Neural crest cell (in vitro differentiated cells): ENCODE data around the gene DIS3. TPM values are rescaled to one million over a fixed set of nuclear protein-coding genes. Genes with fewer than 3 reads are reported as not detected.

ENCODE experiments used
- DNase-seq: peaks from one replicate; pipeline ENCODE4 v3.0.0; 2021; ENCODE audit warnings: low read depth, mixed read lengths, low spot score
- H3K27ac Mint-ChIP-seq: one replicate; pipeline ENCODE4 v1.8.0; 2021; ENCODE audit warnings: mild to moderate bottlenecking, mixed read lengths; ENCODE audit not compliant: unreplicated experiment
- H3K27me3 Mint-ChIP-seq: 2 replicates; pipeline ENCODE4 v1.8.0; 2021; ENCODE audit warnings: low read depth, mild to moderate bottlenecking, mixed read lengths
- H3K36me3 Mint-ChIP-seq: 2 replicates; pipeline ENCODE4 v1.8.0; 2021; ENCODE audit warnings: low read depth, mild to moderate bottlenecking, mixed read lengths
- H3K4me1 Mint-ChIP-seq: 2 replicates; pipeline ENCODE4 v1.8.0; 2021; ENCODE audit warnings: mixed read lengths
- H3K4me3 Mint-ChIP-seq: one replicate; pipeline ENCODE4 v1.8.0; 2021; ENCODE audit warnings: mild to moderate bottlenecking, mixed read lengths
- H3K9me3 Mint-ChIP-seq: 2 replicates; pipeline ENCODE4 v1.8.0; 2021; ENCODE audit warnings: mixed read lengths
- CTCF ChIP-seq: fragments of 200-600 bp; sonication (generic); conservative IDR thresholded peaks from 2 replicates; pipeline ENCODE4 v1.5.0; 2021; ENCODE audit warnings: antibody characterized with exemption, mild to moderate bottlenecking
- total RNA-seq: library from RNA; stranded (reverse); gene quantifications from 2 replicates; pipeline ENCODE4 v1.2.1, GENCODE V29; 2021

Gene DIS3
- total RNA-seq, 1 donor from 2014 or later, result 31.1 TPM

- no peak overlapping the region for H3K27ac Mint-ChIP-seq
- no peaks in the 10 kb centered on the region for H3K4me1 Mint-ChIP-seq
- H3K9me3 Mint-ChIP-seq, result no peaks in the 10 kb centered on the region
- no peak overlapping the region for H3K4me3 Mint-ChIP-seq
- no peaks in the 10 kb centered on the region for H3K27me3 Mint-ChIP-seq
- no peak for TF ChIP-seq CTCF
- peaks cover 8% of the 10 kb centered on the region for H3K36me3 Mint-ChIP-seq
- no peak for DNase-seq
These were observed 23.7 kb downstream of the DIS3 start for GRCh38 chr13:72757792-72758535.

- Mint-ChIP-seq H3K27ac (no peak overlapping the region), H3K4me3 (no peak overlapping the region), H3K36me3 (peaks cover 33% of the 10 kb centered on the region), H3K4me1 (no peaks in the 10 kb centered on the region), H3K9me3 (peaks cover 2% of the 10 kb centered on the region), H3K27me3 (no peaks in the 10 kb centered on the region)
- no peak for DNase-seq
- TF ChIP-seq CTCF, result no peak
These were observed 27.6 kb downstream of the DIS3 start for GRCh38 chr13:72754111-72754510.

- no peak for TF ChIP-seq CTCF
- H3K4me3 Mint-ChIP-seq, result no peak overlapping the region
- peaks cover 37% of the 10 kb centered on the region for H3K36me3 Mint-ChIP-seq
- H3K27me3 Mint-ChIP-seq, result no peaks in the 10 kb centered on the region
- no peaks in the 10 kb centered on the region for H3K4me1 Mint-ChIP-seq
- no peak overlapping the region for H3K27ac Mint-ChIP-seq
- peaks cover 2% of the 10 kb centered on the region for H3K9me3 Mint-ChIP-seq
- no peak for DNase-seq
These were observed 30.5 kb downstream of the DIS3 start for GRCh38 chr13:72751220-72751619.

GRCh38 chr13:72745260-72745659, 36.4 kb downstream of the DIS3 start:
- no peaks in the 10 kb centered on the region for H3K27me3 Mint-ChIP-seq
- TF ChIP-seq CTCF, result no peak
- no peak overlapping the region for H3K27ac Mint-ChIP-seq
- H3K36me3 Mint-ChIP-seq, result peaks cover 14% of the 10 kb centered on the region
- no peak overlapping the region for H3K4me3 Mint-ChIP-seq
- H3K9me3 Mint-ChIP-seq, result no peaks in the 10 kb centered on the region
- no peak for DNase-seq
- H3K4me1 Mint-ChIP-seq, result no peaks in the 10 kb centered on the region

- no peak for TF ChIP-seq CTCF
- H3K27ac Mint-ChIP-seq, result no peak overlapping the region
- DNase-seq, result no peak
- no peaks in the 10 kb centered on the region for H3K9me3 Mint-ChIP-seq
- no peaks in the 10 kb centered on the region for H3K27me3 Mint-ChIP-seq
- peaks cover 5% of the 10 kb centered on the region for H3K36me3 Mint-ChIP-seq
- no peak overlapping the region for H3K4me3 Mint-ChIP-seq
- no peaks in the 10 kb centered on the region for H3K4me1 Mint-ChIP-seq
These were observed 41.7 kb downstream of the DIS3 start for GRCh38 chr13:72740015-72740414.
